ENCODE measurements around the gene CTDSPL.

GRCh38 chr3:38006031-38006430 is 144.4 kb downstream of the CTDSPL start:
- TF ChIP-seq POLR2A (IDR thresholded peaks at IDR 0.05) (no peak), CTCF (IDR thresholded peaks at IDR 0.05) (no peak), EP300 (IDR thresholded peaks at IDR 0.05) (no peak), POLR2AphosphoS5 (IDR thresholded peaks at IDR 0.05) (no peak)

Measured in sigmoid colon (tissue), 4 donors.